H9 (cell line): ENCODE results near the gene CLN5. TPM values are rescaled to one million over a fixed set of nuclear protein-coding genes. Genes with fewer than 3 reads are reported as not detected.

Experiments
- DNase-seq: peaks from one replicate; pipeline ENCODE4 v3.0.0-alpha.2; 2017
- H2AFZ ChIP-seq: one replicate; pipeline ENCODE4 v1.6.1; 2013; ENCODE audit warnings: mild to moderate bottlenecking, low read length, control low read depth, moderate library complexity
- H2AK5ac ChIP-seq: 2 replicates; pipeline ENCODE4 v1.6.1; 2013; ENCODE audit warnings: low read length, control low read depth, mixed read lengths; ENCODE audit not compliant: insufficient read length
- H2BK120ac ChIP-seq: one replicate; pipeline ENCODE4 v1.6.1; 2013; ENCODE audit warnings: low read depth, mild to moderate bottlenecking, low read length, control low read depth, inconsistent platforms; ENCODE audit not compliant: poor library complexity, severe bottlenecking
- H2BK12ac ChIP-seq: 2 replicates; pipeline ENCODE4 v1.6.1; 2013; ENCODE audit warnings: low read length, control low read depth, mixed read lengths, low read depth; ENCODE audit not compliant: insufficient read length
- H2BK15ac ChIP-seq: 2 replicates; pipeline ENCODE4 v1.6.1; 2013; ENCODE audit warnings: low read depth, low read length, control low read depth
- H2BK20ac ChIP-seq: one replicate; pipeline ENCODE4 v1.6.1; 2013; ENCODE audit warnings: low read depth, mild to moderate bottlenecking, low read length, control low read depth, inconsistent platforms; ENCODE audit not compliant: poor library complexity, severe bottlenecking
- H2BK5ac ChIP-seq: 2 replicates; pipeline ENCODE4 v1.6.1; 2013; ENCODE audit warnings: low read length, control low read depth, mixed read lengths; ENCODE audit not compliant: insufficient read length
- H3K14ac ChIP-seq: 2 replicates; pipeline ENCODE4 v1.6.1; 2013; ENCODE audit warnings: low read length, control low read depth; ENCODE audit not compliant: insufficient read depth
- H3K18ac ChIP-seq: 2 replicates; pipeline ENCODE4 v1.6.1; 2013; ENCODE audit warnings: low read depth, mild to moderate bottlenecking, mixed read lengths, low read length, control low read depth; ENCODE audit not compliant: insufficient read length
- H3K23ac ChIP-seq: 2 replicates; pipeline ENCODE4 v1.6.1; 2013; ENCODE audit warnings: low read length, control low read depth, mixed read lengths, low read depth; ENCODE audit not compliant: insufficient read length
- H3K23me2 ChIP-seq: 2 replicates; pipeline ENCODE4 v1.6.1; 2013; ENCODE audit warnings: low read depth, mild to moderate bottlenecking, mixed read lengths, low read length, control low read depth; ENCODE audit not compliant: insufficient read length, poor library complexity, severe bottlenecking
- H3K27ac ChIP-seq: 2 replicates; pipeline ENCODE4 v1.5.1; 2013; ENCODE audit warnings: low read length, control low read depth, mixed read lengths, low read depth; ENCODE audit not compliant: insufficient read length
- H3K27me3 ChIP-seq: 2 replicates; pipeline ENCODE4 v1.6.1; 2013; ENCODE audit warnings: low read length, control low read depth, inconsistent platforms; ENCODE audit not compliant: insufficient read depth
- H3K4ac ChIP-seq: 2 replicates; pipeline ENCODE4 v1.6.1; 2013; ENCODE audit warnings: low read depth, mild to moderate bottlenecking, control low read depth, inconsistent platforms, low read length, moderate library complexity
- H3K4me1 ChIP-seq: 2 replicates; pipeline ENCODE4 v1.6.1; 2013; ENCODE audit warnings: low read length, control low read depth, inconsistent platforms; ENCODE audit not compliant: insufficient read depth
- H3K4me2 ChIP-seq: 2 replicates; pipeline ENCODE4 v1.6.1; 2013; ENCODE audit warnings: low read length, control low read depth, mixed read lengths; ENCODE audit not compliant: insufficient read length, insufficient read depth
- H3K56ac ChIP-seq: 2 replicates; pipeline ENCODE4 v1.6.1; 2013; ENCODE audit warnings: low read depth, mild to moderate bottlenecking, mixed read lengths, low read length, control low read depth; ENCODE audit not compliant: insufficient read length
- H3K79me1 ChIP-seq: 2 replicates; pipeline ENCODE4 v1.6.1; 2013; ENCODE audit warnings: low read depth, mild to moderate bottlenecking, moderate library complexity, low read length, control low read depth, inconsistent platforms; ENCODE audit not compliant: insufficient read depth, poor library complexity, severe bottlenecking
- H3K79me2 ChIP-seq: 2 replicates; pipeline ENCODE4 v1.6.1; 2013; ENCODE audit warnings: low read length, control low read depth, inconsistent platforms; ENCODE audit not compliant: insufficient read depth
- H3K9ac ChIP-seq: 2 replicates; pipeline ENCODE4 v1.6.1; 2013; ENCODE audit warnings: low read length, control low read depth, mixed read lengths; ENCODE audit not compliant: insufficient read length; ENCODE audit errors: extremely low read depth
- H3K9me3 ChIP-seq: one replicate; pipeline ENCODE4 v1.6.1; 2013; ENCODE audit warnings: low read depth, low read length, inconsistent platforms; ENCODE audit not compliant: control insufficient read depth
- H3T11ph ChIP-seq: one replicate; pipeline ENCODE4 v1.6.1; 2013; ENCODE audit warnings: mild to moderate bottlenecking, low read length, control low read depth, inconsistent platforms
- H4K20me1 ChIP-seq: one replicate; pipeline ENCODE4 v1.6.1; 2013; ENCODE audit not compliant: control insufficient read depth, insufficient read length, insufficient read depth
- H4K5ac ChIP-seq: 2 replicates; pipeline ENCODE4 v1.6.1; 2013; ENCODE audit warnings: low read depth, mild to moderate bottlenecking, mixed read lengths, low read length, control low read depth; ENCODE audit not compliant: insufficient read length
- H4K8ac ChIP-seq: replicated peaks from 2 replicates; pipeline ENCODE4 v1.6.1; 2013; ENCODE audit warnings: low read length, control low read depth, mixed read lengths, low read depth; ENCODE audit not compliant: insufficient read length
- H4K91ac ChIP-seq: 2 replicates; pipeline ENCODE4 v1.6.1; 2013; ENCODE audit warnings: low read depth, mild to moderate bottlenecking, moderate library complexity, mixed read lengths, low read length, control low read depth; ENCODE audit not compliant: insufficient read length
- H3K27ac Mint-ChIP-seq, 3 experiments: 2 replicates in 2 of 3; 3 replicates in 1 of 3; pipeline ENCODE4 v1.8.0; 2020 to 2021; ENCODE audit warnings: mixed read lengths in 3 of 3, mild to moderate bottlenecking in 1 of 3, moderate library complexity in 1 of 3
- H3K27me3 Mint-ChIP-seq: 2 replicates; pipeline ENCODE4 v1.8.0; 2021; ENCODE audit warnings: low read depth, mild to moderate bottlenecking, moderate library complexity, mixed read lengths
- H3K36me3 Mint-ChIP-seq, 3 experiments: 2 replicates in 2 of 3; 3 replicates in 1 of 3; pipeline ENCODE4 v1.8.0; 2020 to 2021; ENCODE audit warnings: low read depth in 3 of 3, mixed read lengths in 3 of 3; ENCODE audit not compliant: insufficient read depth in 1 of 3
- H3K4me1 Mint-ChIP-seq, 2 experiments: 2 replicates each; pipeline ENCODE4 v1.8.0; 2020; ENCODE audit warnings: mixed read lengths in 2 of 2
- H3K4me3 Mint-ChIP-seq, 2 experiments: 2 replicates in 1 of 2; 3 replicates in 1 of 2; pipeline ENCODE4 v1.8.0; 2020 to 2021; ENCODE audit warnings: mild to moderate bottlenecking in 2 of 2, mixed read lengths in 2 of 2, moderate library complexity in 1 of 2
- H3K9me3 Mint-ChIP-seq, 2 experiments: 2 replicates in 1 of 2; 3 replicates in 1 of 2; pipeline ENCODE4 v1.8.0; 2020; ENCODE audit warnings: mild to moderate bottlenecking in 2 of 2, mixed read lengths in 2 of 2, moderate library complexity in 1 of 2
- whole genome bisulfite sequencing: extraction: QIAGEN DNeasy Blood & Tissue Kit; methylation state at CpG from one replicate; pipeline ENCODE4 v1.1.7; 2013; ENCODE audit warnings: missing lambda C conversion rate, low lambda C conversion rate, mixed read lengths; ENCODE audit not compliant: insufficient read length; ENCODE audit errors: extremely low coverage; 5-methylcytosine and 5-hydroxymethylcytosine counted together
- total RNA-seq: library from RNA; stranded (reverse); gene quantifications from 2 replicates; pipeline ENCODE4 v1.2.1, GENCODE V29; 2021
- TF ChIP-seq, protein P1 (sequence below): fragments of 200-600 bp; sonication (generic); conservative IDR thresholded peaks from 3 replicates; pipeline ENCODE4 v1.8.0; 2021; ENCODE audit warnings: antibody characterized with exemption, mild to moderate bottlenecking

CLN5 gene
- total RNA-seq, 1 experiment from 2014 or later: 8.3 TPM

DNA sequence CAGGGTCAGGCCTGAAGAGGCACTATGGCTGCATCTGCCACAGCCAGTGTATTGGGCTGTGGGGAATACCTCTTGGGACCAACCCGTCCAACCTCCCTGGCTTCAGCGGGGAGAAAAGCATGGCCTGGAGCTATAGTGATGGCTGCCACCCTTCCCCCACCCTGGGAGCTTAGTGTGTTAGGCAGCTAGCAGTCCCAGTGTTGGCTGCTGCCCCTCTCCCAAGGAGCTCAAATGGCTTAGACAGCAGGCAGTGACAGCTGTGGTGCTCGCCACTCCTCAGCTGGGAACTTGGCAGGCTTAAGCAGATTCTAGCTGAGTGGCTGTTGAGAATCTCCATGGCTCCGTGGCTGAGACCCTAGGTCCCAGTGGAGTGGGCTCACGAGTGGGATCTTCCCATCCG, 23.8 kb upstream of the CLN5 start:
- Mint-ChIP-seq H3K9me3 (no peaks in the 10 kb centered on the region), H3K4me3 (no peak overlapping the region), H3K4me1 (0 out of 4 replicates have a peak, but pooled peaks cover 0 to 3% of the 10 kb centered on the region in 2 experiments), H3K27ac (no peak overlapping the region), H3K36me3 (no peaks in the 10 kb centered on the region), H3K27me3 (no peaks in the 10 kb centered on the region)
- DNase-seq: no peak
- H2BK20ac ChIP-seq: no peak overlapping the region
- H3K27me3 ChIP-seq: no peaks in the 10 kb centered on the region
- no peak overlapping the region for H2BK120ac ChIP-seq
- H3K4ac ChIP-seq: no peak overlapping the region
- no peak overlapping the region for H4K91ac ChIP-seq
- no peak overlapping the region for H3K9ac ChIP-seq
- no peak overlapping the region for H3K18ac ChIP-seq
- H3K23me2 ChIP-seq: no peaks in the 10 kb centered on the region
- no peaks in the 10 kb centered on the region for H3K9me3 ChIP-seq
- H2BK12ac ChIP-seq: no peak overlapping the region
- no peak overlapping the region for H3K56ac ChIP-seq
- no peak overlapping the region for H2BK5ac ChIP-seq
- no peak overlapping the region for H4K5ac ChIP-seq
- no peaks in the 10 kb centered on the region for H4K20me1 ChIP-seq
- H2BK15ac ChIP-seq: no peak overlapping the region
- H3K23ac ChIP-seq: no peak overlapping the region
- H3K27ac ChIP-seq: no peak overlapping the region
- no peak overlapping the region for H2AK5ac ChIP-seq
- no peaks in the 10 kb centered on the region for H3K79me1 ChIP-seq
- no peak overlapping the region for H3K4me2 ChIP-seq
- H3K79me2 ChIP-seq: no peaks in the 10 kb centered on the region
- no peak overlapping the region for H4K8ac ChIP-seq
- WGBS: no CpG with 5 or more reads among the region's 6 CpGs
- no peak overlapping the region for H2AFZ ChIP-seq
- H3K4me1 ChIP-seq: no peaks in the 10 kb centered on the region
- H3T11ph ChIP-seq: no peak overlapping the region
- TF ChIP-seq, protein P1, sequence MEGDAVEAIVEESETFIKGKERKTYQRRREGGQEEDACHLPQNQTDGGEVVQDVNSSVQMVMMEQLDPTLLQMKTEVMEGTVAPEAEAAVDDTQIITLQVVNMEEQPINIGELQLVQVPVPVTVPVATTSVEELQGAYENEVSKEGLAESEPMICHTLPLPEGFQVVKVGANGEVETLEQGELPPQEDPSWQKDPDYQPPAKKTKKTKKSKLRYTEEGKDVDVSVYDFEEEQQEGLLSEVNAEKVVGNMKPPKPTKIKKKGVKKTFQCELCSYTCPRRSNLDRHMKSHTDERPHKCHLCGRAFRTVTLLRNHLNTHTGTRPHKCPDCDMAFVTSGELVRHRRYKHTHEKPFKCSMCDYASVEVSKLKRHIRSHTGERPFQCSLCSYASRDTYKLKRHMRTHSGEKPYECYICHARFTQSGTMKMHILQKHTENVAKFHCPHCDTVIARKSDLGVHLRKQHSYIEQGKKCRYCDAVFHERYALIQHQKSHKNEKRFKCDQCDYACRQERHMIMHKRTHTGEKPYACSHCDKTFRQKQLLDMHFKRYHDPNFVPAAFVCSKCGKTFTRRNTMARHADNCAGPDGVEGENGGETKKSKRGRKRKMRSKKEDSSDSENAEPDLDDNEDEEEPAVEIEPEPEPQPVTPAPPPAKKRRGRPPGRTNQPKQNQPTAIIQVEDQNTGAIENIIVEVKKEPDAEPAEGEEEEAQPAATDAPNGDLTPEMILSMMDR: no peak
- H3K14ac ChIP-seq: no peak overlapping the region
